Stomach (tissue), 19 donors: ENCODE measurements around the gene OR5B2. TPM values are rescaled to one million over a fixed set of nuclear protein-coding genes. Genes with fewer than 3 reads are reported as not detected.

Experiments used
- DNase-seq, 2 donors: peaks; one replicate each; pipeline versions ENCODE4 v3.0.0 to v3.0.0-alpha.2; 2013 to 2019
- H3K27ac ChIP-seq, 5 donors: fragments of 200-600 bp in 4 of 5; sonication (generic) in 4 of 5; one replicate each; pipeline ENCODE4 v1.5.1; 2013 to 2019; ENCODE audit warnings: mild to moderate bottlenecking in 1 of 5, moderate library complexity in 1 of 5
- H3K27me3 ChIP-seq, 3 donors: fragments of 200-600 bp; sonication (generic); one replicate each; pipeline ENCODE4 v1.5.1; 2017 to 2019; ENCODE audit warnings: mixed run types in 1 of 3
- H3K36me3 ChIP-seq, 4 donors: fragments of 200-600 bp; sonication (generic); 1 replicate in 3 of 4; 2 replicates in 1 of 4; pipeline ENCODE4 v1.5.1; 2016 to 2019
- H3K4me1 ChIP-seq, 4 donors: fragments of 200-600 bp; sonication (generic); one replicate each; pipeline ENCODE4 v1.5.1; 2016 to 2019
- H3K4me3 ChIP-seq, 4 donors: fragments of 200-600 bp; sonication (generic) in 3 of 4; one replicate each; pipeline ENCODE4 v1.5.1; 2016 to 2019; ENCODE audit warnings: mild to moderate bottlenecking in 1 of 4
- H3K9me3 ChIP-seq, 4 donors: fragments of 200-600 bp; sonication (generic); one replicate each; pipeline ENCODE4 v1.5.1; 2016 to 2019
- EP300 ChIP-seq: sonication (generic); formaldehyde crosslinking; IDR thresholded peaks from one replicate; pipeline ENCODE4 v1.6.1; 2017; ENCODE audit warnings: antibody characterized with exemption
- POLR2A ChIP-seq, 4 donors: fragments of 450-650 bp; IDR thresholded peaks; one replicate each; pipeline ENCODE4 v1.6.1; 2016; ENCODE audit warnings: antibody characterized with exemption in 4 of 4, control low read depth in 2 of 4, mild to moderate bottlenecking in 1 of 4, moderate library complexity in 1 of 4
- POLR2AphosphoS5 ChIP-seq, 3 donors: sonication (generic); formaldehyde crosslinking; IDR thresholded peaks; one replicate each; pipeline ENCODE4 v1.6.1; 2016; ENCODE audit warnings: antibody characterized with exemption in 3 of 3
- WGBS, 5 donors: extraction: QIAGEN DNeasy Blood & Tissue Kit in 3 of 5; methylation state at CpG; one replicate each; pipeline versions ENCODE4 v1.1.5 to v1.1.7; 2013 to 2018; 5-methylcytosine and 5-hydroxymethylcytosine counted together
- intact Hi-C: fragments of 100-400 bp; cut with DNase I; formaldehyde crosslinking; loops from one replicate; pipeline ENCODE4 v1.15.1; 2023; ENCODE audit warnings: low total_unique reads
- long read RNA-seq, 10 donors: transcript quantifications; one replicate each; lab custom pipeline, GENCODE V29; 2026
- polyA plus RNA-seq, 3 donors: library from polyadenylated mRNA; stranded (reverse); fragments of 200-250 nt; gene quantifications; one replicate each; pipeline ENCODE4 v1.2.3, GENCODE V29; 2013
- total RNA-seq, 5 donors: library from RNA; depleted of rRNA; stranded (reverse); fragments of >200 nt; gene quantifications; one replicate each; pipeline versions ENCODE4 v1.1.0 to v1.2.3, GENCODE V29; 2014 to 2016
- TF ChIP-seq, protein P1 (sequence below), 7 experiments: fragments of 450-650 bp in 4 of 7; fragments of 200-600 bp in 3 of 7; sonication (generic) in 3 of 7; IDR thresholded peaks; one replicate each; pipeline ENCODE4 v1.5.1; 2016 to 2019; ENCODE audit warnings: antibody characterized with exemption in 7 of 7, control low read depth in 2 of 7, mild to moderate bottlenecking in 1 of 7
- donor health status: healthy with polysubstance abuse.
- donor health status: Bipolar disorder and iron deficiency.
- donor health status: healthy.

Gene OR5B2
- total RNA-seq (not detected), polyA plus RNA-seq (not detected)
- long read RNA-seq, donor 1 = 0 reads
- long read RNA-seq, donor 2 = 0 reads
- long read RNA-seq, donor 3 = 0 reads
- long read RNA-seq, donor 4 = 0 reads
- long read RNA-seq, donor 5 = 0 reads
- long read RNA-seq, donor 6 = 0 reads
- long read RNA-seq, donor 7 = 0 reads
- long read RNA-seq, donor 8 = 0 reads
- long read RNA-seq, donor 9 = 0 reads
- long read RNA-seq, donor 10 = 0 reads

DNA sequence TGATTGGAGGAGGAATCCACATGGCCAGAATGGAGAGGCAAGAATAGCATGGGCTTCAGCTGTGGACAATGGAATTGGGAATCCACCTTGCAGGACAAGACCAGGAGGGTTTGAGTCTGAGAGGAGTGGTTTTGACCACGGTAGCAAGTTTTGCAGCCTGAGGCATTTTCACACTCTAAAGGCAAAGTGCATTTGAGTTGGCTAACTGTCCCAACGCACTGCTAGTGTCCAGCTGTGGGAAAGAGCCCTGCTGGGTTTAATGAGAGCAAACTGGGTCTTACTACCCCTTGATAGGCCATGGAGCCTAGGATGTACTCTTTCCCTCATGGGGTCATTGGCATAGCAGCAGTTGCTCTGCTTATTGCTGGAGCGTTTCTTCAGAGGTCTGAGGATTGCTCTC, at the start of gene OR5B2:
TSS of gene OR5B2 (minus strand) at position 101 of the 400 bp plus-strand sequence. CDS start 4,860 bp downstream, outside the sequence.
- WGBS, 5 donors = 63 to 72% (median 69%) methylated on average over 3 of the region's 3 CpGs
- intact Hi-C loops = no loop called here
- no peak for DNase-seq
- no peak within 1 kb of the TSS for H3K27ac ChIP-seq
- TF ChIP-seq, protein P1, sequence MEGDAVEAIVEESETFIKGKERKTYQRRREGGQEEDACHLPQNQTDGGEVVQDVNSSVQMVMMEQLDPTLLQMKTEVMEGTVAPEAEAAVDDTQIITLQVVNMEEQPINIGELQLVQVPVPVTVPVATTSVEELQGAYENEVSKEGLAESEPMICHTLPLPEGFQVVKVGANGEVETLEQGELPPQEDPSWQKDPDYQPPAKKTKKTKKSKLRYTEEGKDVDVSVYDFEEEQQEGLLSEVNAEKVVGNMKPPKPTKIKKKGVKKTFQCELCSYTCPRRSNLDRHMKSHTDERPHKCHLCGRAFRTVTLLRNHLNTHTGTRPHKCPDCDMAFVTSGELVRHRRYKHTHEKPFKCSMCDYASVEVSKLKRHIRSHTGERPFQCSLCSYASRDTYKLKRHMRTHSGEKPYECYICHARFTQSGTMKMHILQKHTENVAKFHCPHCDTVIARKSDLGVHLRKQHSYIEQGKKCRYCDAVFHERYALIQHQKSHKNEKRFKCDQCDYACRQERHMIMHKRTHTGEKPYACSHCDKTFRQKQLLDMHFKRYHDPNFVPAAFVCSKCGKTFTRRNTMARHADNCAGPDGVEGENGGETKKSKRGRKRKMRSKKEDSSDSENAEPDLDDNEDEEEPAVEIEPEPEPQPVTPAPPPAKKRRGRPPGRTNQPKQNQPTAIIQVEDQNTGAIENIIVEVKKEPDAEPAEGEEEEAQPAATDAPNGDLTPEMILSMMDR (IDR thresholded peaks at IDR 0.05) = no peak
- TF ChIP-seq POLR2A (IDR thresholded peaks at IDR 0.05) (no peak), POLR2AphosphoS5 (IDR thresholded peaks at IDR 0.05) (no peak)
- H3K9me3 ChIP-seq = peaks cover 0 to 15% (median 3%) of the 10 kb centered on the region in 4 donors
- H3K4me3 ChIP-seq = no peak within 1 kb of the TSS
- no peaks in the 10 kb centered on the region for H3K36me3 ChIP-seq
- no peaks in the 10 kb centered on the region for H3K4me1 ChIP-seq
- H3K27me3 ChIP-seq = peaks cover 0 to 9% (median 0%) of the 10 kb centered on the region in 3 donors

DNA sequence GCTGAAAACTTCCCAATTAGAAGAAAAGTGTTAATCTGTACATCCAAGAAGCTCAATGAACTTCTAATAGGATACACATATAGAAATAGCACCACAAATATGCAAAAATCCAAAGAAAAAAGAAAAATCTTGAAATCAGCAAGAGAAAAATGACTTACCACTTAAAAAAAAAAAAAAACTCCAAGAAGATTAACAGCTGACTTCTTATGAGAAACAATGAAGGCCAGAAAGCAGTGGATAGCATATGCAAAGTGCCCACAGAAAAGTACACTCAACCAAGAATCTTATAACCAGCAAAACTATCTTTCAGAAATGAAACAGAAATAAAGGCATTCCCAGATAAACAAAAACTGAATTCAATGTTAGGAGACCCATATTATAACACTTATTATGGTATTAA, 44.0 kb upstream of the OR5B2 start:
- H3K4me3 ChIP-seq = no peak overlapping the region
- TF ChIP-seq POLR2AphosphoS5 (IDR thresholded peaks at IDR 0.05) (no peak), EP300 (no peak), POLR2A (IDR thresholded peaks at IDR 0.05) (no peak)
- TF ChIP-seq, protein P1 (IDR thresholded peaks at IDR 0.05) = no peak
- peaks cover 0 to 36% (median 18%) of the 10 kb centered on the region in 4 donors for H3K9me3 ChIP-seq
- H3K4me1 ChIP-seq = no peaks in the 10 kb centered on the region
- H3K27me3 ChIP-seq = no peaks in the 10 kb centered on the region
- H3K36me3 ChIP-seq = no peaks in the 10 kb centered on the region
- intact Hi-C loops = no loop called here
- DNase-seq = no peak
- H3K27ac ChIP-seq = no peak overlapping the region

DNA sequence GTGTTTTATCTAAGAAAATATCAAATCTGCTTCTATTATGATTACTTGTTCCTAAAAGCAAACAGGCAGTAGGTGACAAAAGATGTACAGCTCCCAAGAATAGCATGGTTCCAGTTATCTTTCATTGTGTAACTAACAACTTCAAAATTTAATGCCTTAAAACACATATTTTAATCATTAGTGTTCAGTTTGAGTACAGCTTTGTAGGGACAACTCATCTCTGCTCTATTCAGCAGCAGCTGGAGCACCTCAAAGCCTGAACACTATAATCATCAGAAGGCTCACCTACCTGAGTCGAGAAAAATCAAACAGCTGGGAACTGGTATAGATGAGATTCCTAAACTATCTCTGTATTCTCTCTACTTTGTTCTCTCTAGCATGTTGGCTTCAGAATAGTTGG, 38.4 kb upstream of the OR5B2 start:
- intact Hi-C loops = no loop called here
- H3K27ac ChIP-seq = no peak overlapping the region
- H3K36me3 ChIP-seq = no peaks in the 10 kb centered on the region
- no peaks in the 10 kb centered on the region for H3K27me3 ChIP-seq
- peaks cover 0 to 29% (median 11%) of the 10 kb centered on the region in 4 donors for H3K9me3 ChIP-seq
- no peak overlapping the region for H3K4me3 ChIP-seq
- DNase-seq = no peak
- TF ChIP-seq POLR2A (IDR thresholded peaks at IDR 0.05) (no peak), POLR2AphosphoS5 (IDR thresholded peaks at IDR 0.05) (no peak), EP300 (no peak)
- TF ChIP-seq, protein P1 (IDR thresholded peaks at IDR 0.05) = no peak
- 76 to 93% (median 82%) methylated on average over 1 of the region's 1 CpG for WGBS, 5 donors
- no peaks in the 10 kb centered on the region for H3K4me1 ChIP-seq

DNA sequence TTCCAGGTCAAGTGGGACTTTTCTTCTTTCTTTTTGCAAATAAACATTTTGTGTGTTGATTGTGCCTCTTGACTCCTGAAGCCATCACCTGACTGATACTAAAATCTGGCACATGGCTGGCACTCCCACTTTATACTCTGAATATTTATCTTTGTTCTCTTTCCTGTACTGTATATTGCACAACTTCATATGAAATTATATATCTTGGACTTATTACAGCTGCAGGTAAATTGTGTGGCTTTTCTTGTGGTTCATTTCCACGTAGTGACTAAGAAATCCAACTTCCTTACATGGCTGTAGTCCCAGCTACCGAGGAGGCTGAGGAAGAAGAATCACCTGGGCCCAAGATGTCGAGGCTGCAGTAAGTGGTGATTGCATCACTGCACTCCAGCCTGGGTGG, 37.8 kb upstream of the OR5B2 start:
- no peaks in the 10 kb centered on the region for H3K4me1 ChIP-seq
- WGBS, 5 donors = 50 to 68% (median 60%) methylated on average over 3 of the region's 3 CpGs
- intact Hi-C loops = no loop called here

More for the DNA sequence above, 37.8 kb upstream of the OR5B2 start:
- Histone ChIP-seq H3K36me3 (no peaks in the 10 kb centered on the region), H3K27me3 (no peaks in the 10 kb centered on the region), H3K9me3 (peaks cover 0 to 29% (median 5%) of the 10 kb centered on the region in 4 donors), H3K4me3 (no peak overlapping the region), H3K27ac (no peak overlapping the region)
- TF ChIP-seq POLR2A (IDR thresholded peaks at IDR 0.05) = no peak
- TF ChIP-seq, protein P1 (IDR thresholded peaks at IDR 0.05) = no peak
- no peak for DNase-seq
